HEK293 (cell line): ENCODE results near the gene CINP.

Source experiments
- CTCF ChIA-PET: fragments of 350-600 bp; formaldehyde crosslinking; extraction: SDS; loops from one replicate; lab custom pipeline; 2021; ENCODE audit warnings: antibody characterized with exemption; lab: Yijun Ruan, JAX
- POLR2A ChIA-PET: fragments of 300-600 bp; formaldehyde crosslinking; extraction: SDS; loops from one replicate; lab custom pipeline; 2020; ENCODE audit warnings: antibody characterized with exemption, inconsistent platforms; lab: Yijun Ruan, JAX
- H3K27ac ChIP-seq: fragments of 200-500 bp; sonication (Bioruptor generic); 2 replicates; pipeline ENCODE4 v1.5.1; 2014; ENCODE audit warnings: low read depth, low read length, control low read depth, inconsistent platforms; ENCODE audit errors: extremely low read depth
- H3K36me3 ChIP-seq, 2 experiments: fragments of 200-500 bp in 1 of 2; sonication (Bioruptor generic) in 1 of 2; 1 replicate in 1 of 2; 2 replicates in 1 of 2; pipeline ENCODE4 v1.5.1; 2014 to 2017; ENCODE audit warnings: inconsistent platforms in 2 of 2, low read length in 2 of 2; ENCODE audit not compliant: control insufficient read depth in 2 of 2, insufficient read depth in 1 of 2
- H3K4me1 ChIP-seq: fragments of 200-500 bp; sonication (Bioruptor generic); 2 replicates; pipeline ENCODE4 v1.5.1; 2014; ENCODE audit warnings: mild to moderate bottlenecking, low read length, inconsistent platforms; ENCODE audit not compliant: control insufficient read depth, insufficient read depth
- H3K4me3 ChIP-seq: 2 replicates; pipeline ENCODE4 v1.5.1; 2011; ENCODE audit warnings: low read depth, mild to moderate bottlenecking, control low read depth, low read length, moderate library complexity
- H3K9me3 ChIP-seq: fragments of 200-500 bp; sonication (Bioruptor generic); 2 replicates; pipeline ENCODE4 v1.5.1; 2014; ENCODE audit warnings: low read depth, low read length, inconsistent platforms; ENCODE audit not compliant: control insufficient read depth, insufficient read depth
- IKZF3 ChIP-seq: fragments of 450-650 bp; IDR thresholded peaks from 2 replicates; pipeline ENCODE4 v1.5.0; 2018; ENCODE audit warnings: missing biosample characterization, mild to moderate bottlenecking, missing genetic modification characterization, moderate library complexity
- PRDM10 ChIP-seq: fragments of 450-650 bp; formaldehyde crosslinking; IDR thresholded peaks from 2 replicates; pipeline ENCODE4 v1.5.1; 2016; ENCODE audit warnings: missing biosample characterization, missing genetic modification characterization
- PRDM6 ChIP-seq: fragments of 450-650 bp; formaldehyde crosslinking; IDR thresholded peaks from 2 replicates; pipeline ENCODE4 v1.5.1; 2017; ENCODE audit warnings: missing biosample characterization, missing genetic modification characterization
- ZBTB44 ChIP-seq: fragments of 450-650 bp; IDR thresholded peaks from 2 replicates; pipeline ENCODE4 v1.5.1; 2018; ENCODE audit warnings: missing biosample characterization, mild to moderate bottlenecking, missing genetic modification characterization
- ZBTB7A ChIP-seq: fragments of 450-650 bp; formaldehyde crosslinking; IDR thresholded peaks from 2 replicates; pipeline ENCODE4 v1.5.1; 2016; ENCODE audit warnings: low read depth, missing biosample characterization, missing genetic modification characterization
- ZNF112 ChIP-seq: fragments of 450-650 bp; formaldehyde crosslinking; IDR thresholded peaks from 2 replicates; pipeline ENCODE4 v1.5.0; 2017; ENCODE audit warnings: missing biosample characterization, missing genetic modification characterization
- ZNF114 ChIP-seq: fragments of 450-650 bp; formaldehyde crosslinking; IDR thresholded peaks from 2 replicates; pipeline ENCODE4 v1.5.0; 2017; ENCODE audit warnings: missing biosample characterization, missing genetic modification characterization
- ZNF121 ChIP-seq: fragments of 450-650 bp; formaldehyde crosslinking; IDR thresholded peaks from 2 replicates; pipeline ENCODE4 v1.5.1; 2016; ENCODE audit warnings: missing biosample characterization, missing genetic modification characterization
- ZNF155 ChIP-seq: fragments of 450-650 bp; formaldehyde crosslinking; IDR thresholded peaks from 2 replicates; pipeline ENCODE4 v1.5.1; 2016; ENCODE audit warnings: missing biosample characterization, missing genetic modification characterization
- ZNF16 ChIP-seq: fragments of 450-650 bp; formaldehyde crosslinking; IDR thresholded peaks from 2 replicates; pipeline ENCODE4 v1.5.1; 2016; ENCODE audit warnings: low read depth, missing biosample characterization, missing genetic modification characterization
- ZNF223 ChIP-seq: fragments of 450-650 bp; formaldehyde crosslinking; IDR thresholded peaks from 2 replicates; pipeline ENCODE4 v1.5.1; 2016; ENCODE audit warnings: missing biosample characterization, missing genetic modification characterization
- ZNF23 ChIP-seq: fragments of 450-650 bp; formaldehyde crosslinking; IDR thresholded peaks from 2 replicates; pipeline ENCODE4 v1.5.1; 2016; ENCODE audit warnings: missing biosample characterization, missing genetic modification characterization, borderline replicate concordance
- ZNF239 ChIP-seq: fragments of 450-650 bp; formaldehyde crosslinking; IDR thresholded peaks from 2 replicates; pipeline ENCODE4 v1.5.1; 2016; ENCODE audit warnings: missing biosample characterization, missing genetic modification characterization
- ZNF274 ChIP-seq, 2 experiments: fragments of 200-500 bp in 1 of 2; fragments of 450-650 bp in 1 of 2; sonication (Bioruptor generic) in 1 of 2; formaldehyde crosslinking in 1 of 2; IDR thresholded peaks; 2 replicates each; pipeline versions ENCODE4 v1.5.1 to v1.6.1; 2014 to 2016; ENCODE audit warnings: borderline replicate concordance in 1 of 2, inconsistent platforms in 1 of 2, low read length in 1 of 2, missing biosample characterization in 1 of 2, missing genetic modification characterization in 1 of 2
- ZNF548 ChIP-seq: fragments of 450-650 bp; formaldehyde crosslinking; IDR thresholded peaks from 2 replicates; pipeline ENCODE4 v1.5.1; 2016; ENCODE audit warnings: missing biosample characterization, missing genetic modification characterization
- ZNF658 ChIP-seq: fragments of 450-650 bp; formaldehyde crosslinking; IDR thresholded peaks from 2 replicates; pipeline ENCODE4; 2016; ENCODE audit warnings: missing biosample characterization, missing genetic modification characterization
- ZNF707 ChIP-seq: fragments of 450-650 bp; formaldehyde crosslinking; IDR thresholded peaks from 2 replicates; pipeline ENCODE4 v1.5.1; 2016; ENCODE audit warnings: missing biosample characterization, missing genetic modification characterization
- ZNF777 ChIP-seq: fragments of 450-650 bp; formaldehyde crosslinking; IDR thresholded peaks from 2 replicates; pipeline ENCODE4 v1.5.1; 2017; ENCODE audit warnings: missing biosample characterization, missing genetic modification characterization, borderline replicate concordance
- ZNF785 ChIP-seq: fragments of 450-650 bp; formaldehyde crosslinking; IDR thresholded peaks from 2 replicates; pipeline ENCODE4 v1.5.1; 2016; ENCODE audit warnings: missing biosample characterization, missing genetic modification characterization
- ZXDB ChIP-seq: fragments of 450-650 bp; formaldehyde crosslinking; IDR thresholded peaks from 2 replicates; pipeline ENCODE4 v1.5.1; 2016; ENCODE audit warnings: missing biosample characterization, missing genetic modification characterization

Gene CINP

GRCh38 chr14:102348376-102348775, 14.3 kb downstream of the CINP start:
- CTCF ChIA-PET: no interaction called here
- Histone ChIP-seq H3K4me1 (no peaks in the 10 kb centered on the region), H3K9me3 (no peaks in the 10 kb centered on the region), H3K27ac (no peak overlapping the region), H3K36me3 (peaks cover 40 to 68% of the 10 kb centered on the region in 2 experiments), H3K4me3 (no peak overlapping the region)
- TF ChIP-seq ZNF785 (tag by site-specific recombination) (no peak), ZNF658 (no peak), ZNF707 (no peak), ZBTB44 (tag by site-specific recombination) (no peak), ZNF23 (tag by site-specific recombination) (no peak), ZNF239 (tag by site-specific recombination) (no peak), ZNF16 (tag by site-specific recombination) (no peak), ZNF155 (no peak), ZNF274 (IDR thresholded peaks at IDR 0.05; ENCODE audit: low read length) (no peak), ZNF274 (tag by site-specific recombination; IDR thresholded peaks at IDR 0.05; ENCODE audit: borderline replicate concordance) (no peak), IKZF3 (tag by site-specific recombination) (no peak), ZNF777 (no peak), ZNF223 (tag by site-specific recombination) (no peak)
- POLR2A ChIA-PET: interaction anchor here (0.6 kb wide), 1 partner anchor 270 kb away, joined by 3 read pairs; no protein-coding TSS in a partner anchor

DNA sequence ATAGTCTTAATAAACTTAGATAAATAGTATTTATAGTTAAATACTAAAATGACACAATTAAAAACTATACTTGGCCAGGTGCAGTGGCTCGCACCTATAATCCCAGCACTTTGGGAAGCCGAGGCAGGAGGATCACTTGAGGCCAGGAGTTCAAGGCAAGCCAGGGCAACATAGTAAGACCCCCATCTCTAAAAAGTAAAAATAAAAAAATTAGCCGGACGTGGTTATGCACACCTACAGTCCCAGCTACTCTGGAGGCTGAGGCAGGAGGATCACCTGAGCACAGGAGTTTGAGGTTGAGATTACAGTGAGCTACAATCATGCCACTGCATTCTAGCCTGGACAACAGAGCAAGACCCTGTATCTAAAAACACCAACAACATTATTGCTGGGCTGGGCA, 16.0 kb downstream of the CINP start:
- TF ChIP-seq ZBTB7A (tag by site-specific recombination) (no peak), ZNF121 (tag by site-specific recombination) (peak; percentile 91)
- no peaks in the 10 kb centered on the region for H3K4me1 ChIP-seq
- POLR2A ChIA-PET: no interaction called here

GRCh38 chr14:102345232-102345631, 17.5 kb downstream of the CINP start:
- ChIA-PET POLR2A (no interaction called here), CTCF (no interaction called here)
- peaks cover 50 to 72% of the 10 kb centered on the region in 2 experiments for H3K36me3 ChIP-seq

More for the DNA sequence above, 16.0 kb downstream of the CINP start:
- Histone ChIP-seq H3K36me3 (peaks cover 50 to 67% of the 10 kb centered on the region in 2 experiments), H3K27ac (no peak overlapping the region), H3K4me3 (no peak overlapping the region), H3K9me3 (no peaks in the 10 kb centered on the region)
- CTCF ChIA-PET: no interaction called here

More at GRCh38 chr14:102345232-102345631, 17.5 kb downstream of the CINP start:
- Histone ChIP-seq H3K4me1 (no peaks in the 10 kb centered on the region), H3K4me3 (no peak overlapping the region), H3K9me3 (no peaks in the 10 kb centered on the region), H3K27ac (no peak overlapping the region)
- TF ChIP-seq ZXDB (tag by site-specific recombination): no peak
- TF ChIP-seq ZNF548 (tag by site-specific recombination): no peak
- no peak for TF ChIP-seq PRDM6 (tag by site-specific recombination)
- TF ChIP-seq ZNF114 (tag by site-specific recombination): no peak
- no peak for TF ChIP-seq ZNF112 (tag by site-specific recombination)
- peak; percentile 63 for TF ChIP-seq PRDM10 (tag by site-specific recombination)
- TF ChIP-seq, all 188 proteins: peak for 1
